ENCODE measurements around the gene ERMN.

GRCh38 chr2:157292853-157293252 lies 32.8 kb downstream of the ERMN start:
- TF ChIP-seq CTCF (IDR thresholded peaks at IDR 0.05; ENCODE audit: poor library complexity) (no peak), EZH2phosphoT487 (IDR thresholded peaks at IDR 0.05; ENCODE audit: low read depth, severe bottlenecking, unreplicated experiment) (no peak), EZH2 (IDR thresholded peaks at IDR 0.05; ENCODE audit: borderline replicate concordance) (no peak)
